Skeletal muscle satellite cell (primary cell): ENCODE results near the gene RCOR2.

Experiments used
- H3K27me3 ChIP-seq: 2 replicates; pipeline ENCODE4 v1.7.0; 2013; ENCODE audit warnings: low read length; ENCODE audit not compliant: control insufficient read depth, insufficient read depth
- H3K36me3 ChIP-seq: 2 replicates; pipeline ENCODE4 v1.7.0; 2013; ENCODE audit warnings: mild to moderate bottlenecking, control low read depth, low read length; ENCODE audit not compliant: insufficient read depth
- H3K4me1 ChIP-seq: 2 replicates; pipeline ENCODE4 v1.7.0; 2013; ENCODE audit warnings: low read length; ENCODE audit not compliant: control insufficient read depth, insufficient read depth
- H3K4me2 ChIP-seq: 2 replicates; pipeline ENCODE4 v1.7.0; 2013; ENCODE audit warnings: mild to moderate bottlenecking, low read length
- H3K4me3 ChIP-seq: 2 replicates; pipeline ENCODE4 v1.7.0; 2013; ENCODE audit warnings: low read length
- H3K9ac ChIP-seq: 2 replicates; pipeline ENCODE4 v1.7.0; 2013; ENCODE audit warnings: mild to moderate bottlenecking, low read depth, low read length, moderate library complexity
- H3K9me3 ChIP-seq: replicated peaks from 2 replicates; pipeline ENCODE4 v1.7.0; 2013; ENCODE audit warnings: mild to moderate bottlenecking, control low read depth, low read length

Gene RCOR2

DNA sequence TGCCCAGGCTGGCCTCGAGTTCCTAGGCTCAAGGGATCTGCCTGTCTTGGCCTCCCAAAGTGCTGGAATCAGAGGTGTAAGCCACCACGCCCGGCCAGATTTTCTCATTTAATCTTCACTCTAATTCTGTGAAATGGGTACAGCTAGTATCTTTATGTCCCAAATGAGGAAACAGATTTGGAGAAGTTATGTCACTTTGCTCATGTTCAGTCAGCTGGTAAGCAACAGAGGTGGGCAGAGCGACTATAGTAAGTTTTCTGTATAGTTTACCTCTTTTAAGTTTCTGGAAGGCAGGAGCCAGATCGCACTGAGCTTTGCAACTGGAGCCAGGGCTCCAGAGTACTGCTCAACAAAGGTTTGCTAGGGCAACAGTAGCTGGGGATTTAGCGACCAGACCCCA is 33.2 kb downstream of the RCOR2 start:
- Histone ChIP-seq H3K4me1 (peaks cover 41% of the 10 kb centered on the region), H3K9me3 (no peaks in the 10 kb centered on the region), H3K36me3 (no peaks in the 10 kb centered on the region), H3K27me3 (no peaks in the 10 kb centered on the region), H3K4me3 (no peak overlapping the region), H3K4me2 (no peak overlapping the region), H3K9ac (no peak overlapping the region)

GRCh38 chr11:63882555-63883242 is 34.3 kb downstream of the RCOR2 start:
- peaks cover 34% of the 10 kb centered on the region for H3K4me1 ChIP-seq

GRCh38 chr11:63880403-63880790 is 36.6 kb downstream of the RCOR2 start:
- peaks cover 23% of the 10 kb centered on the region for H3K4me1 ChIP-seq
- peaks cover 7% of the 10 kb centered on the region for H3K36me3 ChIP-seq
- H3K4me2 ChIP-seq = peak overlapping the region; percentile 62
- no peaks in the 10 kb centered on the region for H3K27me3 ChIP-seq
- no peak overlapping the region for H3K4me3 ChIP-seq
- H3K9me3 ChIP-seq = no peaks in the 10 kb centered on the region
- H3K9ac ChIP-seq = no peak overlapping the region

More at GRCh38 chr11:63882555-63883242, 34.3 kb downstream of the RCOR2 start:
- H3K36me3 ChIP-seq = no peaks in the 10 kb centered on the region
- no peaks in the 10 kb centered on the region for H3K9me3 ChIP-seq
- no peak overlapping the region for H3K4me2 ChIP-seq
- H3K9ac ChIP-seq = no peak overlapping the region
- no peak overlapping the region for H3K4me3 ChIP-seq
- H3K27me3 ChIP-seq = no peaks in the 10 kb centered on the region

GRCh38 chr11:63879598-63880402 is 37.2 kb downstream of the RCOR2 start:
- H3K27me3 ChIP-seq = no peaks in the 10 kb centered on the region
- no peaks in the 10 kb centered on the region for H3K9me3 ChIP-seq
- no peak overlapping the region for H3K4me3 ChIP-seq
- peak overlapping the region; percentile 62 for H3K4me2 ChIP-seq
- peaks cover 23% of the 10 kb centered on the region for H3K4me1 ChIP-seq
- no peak overlapping the region for H3K9ac ChIP-seq
- peaks cover 7% of the 10 kb centered on the region for H3K36me3 ChIP-seq

DNA sequence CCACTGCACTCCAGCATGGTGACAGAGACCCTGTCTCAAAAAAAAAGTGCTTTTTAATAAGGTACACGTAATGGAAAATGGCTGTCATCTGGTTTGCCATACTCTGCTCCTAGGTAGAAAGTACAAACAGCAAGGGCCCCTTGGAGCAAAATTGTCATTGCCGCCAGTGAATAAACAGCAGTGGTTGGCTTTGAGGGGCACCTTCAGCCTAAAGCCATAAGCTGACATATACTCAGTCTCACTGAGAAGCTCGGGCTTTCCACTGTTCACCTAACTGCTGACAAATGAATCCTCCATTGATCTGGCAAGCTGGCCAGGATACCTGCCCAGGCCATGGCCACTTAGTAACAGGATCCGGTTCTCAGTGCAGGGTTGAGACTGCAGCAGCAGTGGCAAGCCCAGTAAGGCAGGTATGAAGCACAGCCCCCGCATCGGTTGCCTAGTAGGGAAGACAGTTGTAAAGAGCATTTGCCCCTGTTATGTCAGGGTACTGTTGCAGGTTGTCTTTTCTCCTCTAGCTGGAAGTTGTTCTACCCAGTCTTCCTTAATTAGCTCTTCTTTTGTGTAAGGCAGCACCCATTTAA is 39.2 kb downstream of the RCOR2 start:
- Histone ChIP-seq H3K9me3 (no peaks in the 10 kb centered on the region), H3K9ac (no peak overlapping the region), H3K4me3 (no peak overlapping the region), H3K4me1 (peaks cover 30% of the 10 kb centered on the region), H3K4me2 (no peak overlapping the region), H3K27me3 (no peaks in the 10 kb centered on the region), H3K36me3 (peaks cover 11% of the 10 kb centered on the region)

DNA sequence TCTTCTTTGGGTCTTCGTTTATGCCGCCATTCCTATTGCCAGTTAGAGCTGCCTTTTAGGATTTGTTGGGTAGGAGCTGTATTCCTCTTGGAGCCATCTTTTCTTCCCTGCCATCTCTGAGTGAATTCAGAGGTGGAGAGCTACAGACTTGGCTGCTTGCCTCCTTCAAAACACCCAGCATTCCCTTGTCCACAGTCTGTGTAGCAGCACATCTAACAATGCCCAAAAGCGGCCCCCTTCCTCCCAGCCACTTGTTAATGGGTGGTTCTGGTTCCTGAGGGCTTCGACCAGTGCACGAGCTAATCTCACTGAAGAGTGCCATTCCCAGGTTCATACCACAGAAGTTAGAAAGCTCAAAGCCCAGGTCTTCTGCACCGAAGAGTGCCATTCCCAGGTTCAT is 40.3 kb downstream of the RCOR2 start:
- no peak overlapping the region for H3K4me3 ChIP-seq
- no peaks in the 10 kb centered on the region for H3K27me3 ChIP-seq
- no peak overlapping the region for H3K9ac ChIP-seq
- H3K9me3 ChIP-seq = no peaks in the 10 kb centered on the region
- no peak overlapping the region for H3K4me2 ChIP-seq
- H3K4me1 ChIP-seq = peaks cover 40% of the 10 kb centered on the region
- H3K36me3 ChIP-seq = peaks cover 11% of the 10 kb centered on the region

DNA sequence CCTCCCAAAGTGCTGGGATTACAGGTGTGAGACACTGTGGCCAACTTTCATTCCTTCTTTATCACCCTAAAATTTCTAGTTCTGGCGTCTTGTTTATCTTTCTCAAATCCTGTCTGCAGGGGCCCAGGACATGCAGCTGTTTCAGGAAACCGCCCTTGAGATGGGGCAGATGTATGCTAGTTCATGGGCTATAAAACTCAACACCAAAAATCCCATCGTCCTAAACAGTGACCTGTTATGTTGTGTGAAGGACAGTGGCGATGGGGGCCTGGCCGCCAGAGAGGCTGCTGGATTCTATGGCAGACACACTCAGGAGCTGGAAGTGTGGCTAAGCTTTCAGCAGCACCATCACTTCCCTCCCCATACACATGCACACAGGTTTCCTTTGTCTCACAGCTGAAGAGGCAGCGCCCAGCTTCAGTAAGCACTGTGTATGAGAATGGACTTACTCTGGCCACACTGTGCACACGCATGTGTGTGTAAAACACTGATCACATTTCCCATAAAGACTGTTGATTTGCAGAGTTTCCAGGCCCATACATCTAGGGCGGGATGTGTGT is 41.4 kb downstream of the RCOR2 start:
- H3K4me2 ChIP-seq = no peak overlapping the region
- H3K27me3 ChIP-seq = no peaks in the 10 kb centered on the region
- H3K9me3 ChIP-seq = no peaks in the 10 kb centered on the region
- H3K4me1 ChIP-seq = peaks cover 47% of the 10 kb centered on the region
- H3K9ac ChIP-seq = no peak overlapping the region
- no peak overlapping the region for H3K4me3 ChIP-seq
- peaks cover 11% of the 10 kb centered on the region for H3K36me3 ChIP-seq

DNA sequence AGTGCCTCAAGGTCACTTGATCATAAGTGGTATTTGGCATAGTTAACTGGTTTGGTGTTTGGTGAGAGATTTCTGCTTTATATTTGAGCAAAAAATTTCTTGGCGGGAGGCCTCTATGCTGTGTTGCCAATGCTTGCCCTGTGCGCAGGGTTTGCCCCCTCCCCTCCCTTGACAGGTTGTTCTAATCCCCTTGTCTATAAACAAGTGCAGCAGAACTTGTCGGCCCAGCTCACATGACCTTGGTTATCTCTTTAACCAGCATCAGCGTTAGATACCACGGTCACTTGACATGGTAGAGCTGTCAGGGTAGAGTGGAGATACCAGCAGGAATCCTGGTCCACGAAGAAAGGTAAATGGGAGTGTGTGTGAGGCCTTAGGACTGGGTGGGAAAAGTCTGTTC is 42.5 kb downstream of the RCOR2 start:
- peaks cover 11% of the 10 kb centered on the region for H3K36me3 ChIP-seq
- no peak overlapping the region for H3K4me3 ChIP-seq
- peaks cover 47% of the 10 kb centered on the region for H3K4me1 ChIP-seq
- H3K9me3 ChIP-seq = no peaks in the 10 kb centered on the region
- H3K27me3 ChIP-seq = no peaks in the 10 kb centered on the region
- no peak overlapping the region for H3K9ac ChIP-seq
- H3K4me2 ChIP-seq = no peak overlapping the region

DNA sequence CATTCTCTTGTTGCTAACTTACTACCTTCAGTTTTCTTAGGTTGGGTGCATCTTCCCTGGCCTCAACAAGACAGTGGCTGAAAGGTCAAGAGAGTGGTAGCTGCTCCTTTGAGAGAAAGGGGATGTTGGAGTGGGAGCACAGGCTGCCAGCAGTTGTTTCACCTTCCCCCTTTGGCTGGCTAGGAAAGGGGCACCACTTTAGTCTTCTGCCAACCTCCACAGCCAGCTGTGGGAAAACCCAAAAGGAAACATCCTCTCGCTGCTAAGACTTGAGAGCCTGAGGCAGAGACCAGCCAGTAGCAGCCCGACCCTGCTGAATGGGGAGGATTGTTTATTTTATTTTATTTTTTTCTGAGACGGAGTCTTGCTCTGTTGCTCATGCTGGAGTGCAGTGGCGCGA is 43.7 kb downstream of the RCOR2 start:
- no peak overlapping the region for H3K9ac ChIP-seq
- H3K4me2 ChIP-seq = no peak overlapping the region
- peaks cover 38% of the 10 kb centered on the region for H3K4me1 ChIP-seq
- no peaks in the 10 kb centered on the region for H3K27me3 ChIP-seq
- peaks cover 15% of the 10 kb centered on the region for H3K36me3 ChIP-seq
- H3K9me3 ChIP-seq = no peaks in the 10 kb centered on the region
- H3K4me3 ChIP-seq = no peak overlapping the region

- H3K27me3 ChIP-seq = no peaks in the 10 kb centered on the region
- no peaks in the 10 kb centered on the region for H3K9me3 ChIP-seq
- no peak overlapping the region for H3K9ac ChIP-seq
- H3K4me1 ChIP-seq = peaks cover 38% of the 10 kb centered on the region
- H3K36me3 ChIP-seq = peaks cover 15% of the 10 kb centered on the region
- H3K4me3 ChIP-seq = no peak overlapping the region
- peak overlapping the region; percentile 28 for H3K4me2 ChIP-seq
Measured at GRCh38 chr11:63872800-63873197, 44.2 kb downstream of the RCOR2 start.

GRCh38 chr11:63871962-63872799 is 44.8 kb downstream of the RCOR2 start:
- Histone ChIP-seq H3K4me1 (peaks cover 38% of the 10 kb centered on the region), H3K9me3 (no peaks in the 10 kb centered on the region), H3K27me3 (no peaks in the 10 kb centered on the region), H3K9ac (no peak overlapping the region), H3K4me3 (no peak overlapping the region), H3K4me2 (peak overlapping the region; percentile 61), H3K36me3 (peaks cover 15% of the 10 kb centered on the region)
